Breast epithelium (tissue), 4 donors: ENCODE measurements around the gene MCAM. TPM values are rescaled to one million over a fixed set of nuclear protein-coding genes. Genes with fewer than 3 reads are reported as not detected.

Source experiments
- DNase-seq, 2 donors: peaks; one replicate each; pipeline ENCODE4 v3.0.0-alpha.2; 2019; ENCODE audit warnings: low spot score in 2 of 2
- H3K27ac ChIP-seq, 2 donors: fragments of 200-600 bp; sonication (generic) in 1 of 2; one replicate each; pipeline ENCODE4 v1.5.1; 2016 to 2019; ENCODE audit warnings: mild to moderate bottlenecking in 1 of 2
- H3K27me3 ChIP-seq, 2 donors: fragments of 200-600 bp; sonication (generic) in 1 of 2; one replicate each; pipeline versions ENCODE4 v1.5.1 to v1.6.0; 2017 to 2019; ENCODE audit warnings: control low read depth in 1 of 2, mild to moderate bottlenecking in 1 of 2
- H3K36me3 ChIP-seq: fragments of 200-600 bp; one replicate; pipeline ENCODE4 v1.5.1; 2019
- H3K4me1 ChIP-seq, 2 donors: fragments of 200-600 bp; sonication (generic); one replicate each; pipeline ENCODE4 v1.5.1; 2016 to 2019; ENCODE audit warnings: control low read depth in 1 of 2
- H3K4me3 ChIP-seq, 3 donors: fragments of 200-600 bp; sonication (generic); 1 replicate in 2 of 3; 2 replicates in 1 of 3; pipeline ENCODE4 v1.5.1; 2016 to 2019; ENCODE audit warnings: mild to moderate bottlenecking in 3 of 3, moderate library complexity in 2 of 3
- H3K9me3 ChIP-seq, 2 donors: fragments of 200-600 bp; sonication (generic) in 1 of 2; one replicate each; pipeline ENCODE4 v1.5.1; 2016 to 2019; ENCODE audit warnings: control low read depth in 1 of 2
- CTCF ChIP-seq, 3 donors: fragments of 450-650 bp; IDR thresholded peaks; one replicate each; pipeline ENCODE4 v1.5.1; 2016 to 2017; ENCODE audit warnings: antibody characterized with exemption in 3 of 3, mild to moderate bottlenecking in 3 of 3, moderate library complexity in 3 of 3
- POLR2A ChIP-seq: fragments of 450-650 bp; IDR thresholded peaks from one replicate; pipeline ENCODE4 v1.6.1; 2016; ENCODE audit warnings: antibody characterized with exemption, mild to moderate bottlenecking, moderate library complexity
- POLR2AphosphoS5 ChIP-seq, 3 donors: sonication (generic); formaldehyde crosslinking; IDR thresholded peaks; one replicate each; pipeline ENCODE4 v1.6.1; 2017; ENCODE audit warnings: antibody characterized with exemption in 3 of 3
- intact Hi-C: fragments of 100-400 bp; cut with DNase I; formaldehyde crosslinking; loops from one replicate; pipeline ENCODE4 v1.15.1; 2023; ENCODE audit warnings: low total_unique reads
- total RNA-seq, 3 donors: library from RNA; depleted of rRNA; stranded (reverse); fragments of >200 nt; gene quantifications; one replicate each; pipeline ENCODE4 v1.1.0, GENCODE V29; 2016

MCAM gene
- total RNA-seq, 3 donors from 2014 or later, result 170 to 1,725 (median 408) TPM

GRCh38 chr11:119350302-119350701 lies 33.4 kb upstream of the MCAM start:
- DNase-seq, result no peak
- Histone ChIP-seq H3K9me3 (no peaks in the 10 kb centered on the region), H3K36me3 (no peaks in the 10 kb centered on the region), H3K27ac (no peak overlapping the region), H3K4me1 (peaks cover 0 to 4% of the 10 kb centered on the region in 2 donors), H3K27me3 (no peaks in the 10 kb centered on the region), H3K4me3 (no peak overlapping the region)
- TF ChIP-seq CTCF (IDR thresholded peaks at IDR 0.05) (no peak), POLR2A (no peak), POLR2AphosphoS5 (IDR thresholded peaks at IDR 0.05) (no peak)
- intact Hi-C loops, result no loop called here

DNA sequence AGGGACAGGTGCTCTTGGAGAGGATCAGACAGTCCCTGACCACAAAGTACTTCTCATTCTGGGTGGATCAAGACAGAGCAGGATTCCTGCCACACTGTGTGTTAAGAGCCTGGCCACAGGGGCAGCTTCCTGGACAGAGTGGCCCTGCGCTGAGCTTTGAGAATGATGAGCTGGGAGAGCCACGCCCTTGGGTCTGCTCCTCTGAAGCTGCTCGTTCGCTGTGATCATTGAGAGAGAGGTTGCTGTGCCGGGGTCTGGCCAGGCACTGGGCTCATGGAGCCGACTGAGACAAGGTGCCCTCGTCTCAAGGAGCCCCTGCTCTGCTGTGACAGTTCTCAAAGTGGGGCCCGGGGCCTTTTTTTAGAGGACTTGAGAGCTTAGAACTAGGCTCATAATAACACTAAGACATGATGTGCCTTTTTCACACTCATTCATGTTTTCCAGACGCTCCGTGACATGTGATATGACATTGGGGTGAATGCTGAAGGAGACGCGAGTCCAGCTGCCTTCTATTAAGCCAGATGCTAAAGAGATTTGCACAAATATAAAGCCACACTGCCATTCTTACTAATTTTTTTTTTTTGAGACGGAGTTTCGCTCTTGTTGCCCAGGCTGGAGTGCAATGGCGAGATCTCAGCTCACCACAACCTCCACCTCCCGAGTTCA lies 31.1 kb upstream of the MCAM start:
- intact Hi-C loops, result no loop called here
- no peak for DNase-seq
- H3K36me3 ChIP-seq, result no peaks in the 10 kb centered on the region
- no peaks in the 10 kb centered on the region for H3K27me3 ChIP-seq
- peaks cover 0 to 4% of the 10 kb centered on the region in 2 donors for H3K4me1 ChIP-seq
- TF ChIP-seq POLR2A, result no peak
- no peak for TF ChIP-seq POLR2AphosphoS5 (IDR thresholded peaks at IDR 0.05)
- TF ChIP-seq CTCF (IDR thresholded peaks at IDR 0.05), result no peak
- no peak overlapping the region for H3K4me3 ChIP-seq
- no peaks in the 10 kb centered on the region for H3K9me3 ChIP-seq
- no peak overlapping the region for H3K27ac ChIP-seq

GRCh38 chr11:119347242-119347641 lies 30.3 kb upstream of the MCAM start:
- TF ChIP-seq POLR2A, result no peak
- no peak for TF ChIP-seq CTCF (IDR thresholded peaks at IDR 0.05)
- no peak for TF ChIP-seq POLR2AphosphoS5 (IDR thresholded peaks at IDR 0.05)
- no peak overlapping the region for H3K27ac ChIP-seq
- no peaks in the 10 kb centered on the region for H3K36me3 ChIP-seq
- no peaks in the 10 kb centered on the region for H3K9me3 ChIP-seq
- no peaks in the 10 kb centered on the region for H3K4me1 ChIP-seq
- no peak overlapping the region for H3K4me3 ChIP-seq
- no peaks in the 10 kb centered on the region for H3K27me3 ChIP-seq
- intact Hi-C loops, result no loop called here
- no peak for DNase-seq

GRCh38 chr11:119346605-119347004 lies 29.7 kb upstream of the MCAM start, which contains the start of gene MFRP:
TSS of gene MFRP (minus strand) at chr11:119346705. CDS start at chr11:119346513, 192 bp downstream.
- intact Hi-C loops, result no loop called here
- no peak within 1 kb of the TSS for H3K27ac ChIP-seq
- no peaks in the 10 kb centered on the region for H3K36me3 ChIP-seq
- H3K9me3 ChIP-seq, result no peaks in the 10 kb centered on the region
- no peaks in the 10 kb centered on the region for H3K4me1 ChIP-seq
- no peaks in the 10 kb centered on the region for H3K27me3 ChIP-seq
- no peak for DNase-seq
- no peak within 1 kb of the TSS for H3K4me3 ChIP-seq
- no peak for TF ChIP-seq CTCF (IDR thresholded peaks at IDR 0.05)
- no peak for TF ChIP-seq POLR2A
- TF ChIP-seq POLR2AphosphoS5 (IDR thresholded peaks at IDR 0.05), result no peak

DNA sequence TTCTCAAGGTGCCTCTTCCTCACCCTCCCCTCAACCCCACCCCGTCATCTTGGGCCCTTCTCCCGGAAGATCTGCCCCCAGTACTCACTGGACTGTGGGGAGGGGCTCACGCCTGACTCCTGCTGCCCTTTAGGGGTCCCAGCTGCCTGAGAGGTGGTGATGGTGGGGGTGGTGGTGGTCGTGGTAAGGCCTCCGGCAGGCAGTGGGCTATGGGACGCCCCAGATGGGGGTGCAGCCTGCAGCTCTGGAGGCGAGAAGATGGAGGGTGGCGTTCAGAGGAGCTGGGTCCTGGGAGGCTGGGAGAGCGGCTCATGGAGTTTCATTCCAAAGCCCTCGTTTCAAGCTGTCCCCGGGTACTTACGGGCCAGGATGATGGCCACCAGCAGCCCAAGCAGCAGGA lies 28.8 kb upstream of the MCAM start:
- no peaks in the 10 kb centered on the region for H3K9me3 ChIP-seq
- H3K27ac ChIP-seq, result no peak overlapping the region
- H3K4me1 ChIP-seq, result no peaks in the 10 kb centered on the region
- no peak overlapping the region for H3K4me3 ChIP-seq
- TF ChIP-seq POLR2A, result no peak
- TF ChIP-seq POLR2AphosphoS5 (IDR thresholded peaks at IDR 0.05), result no peak
- no peak for TF ChIP-seq CTCF (IDR thresholded peaks at IDR 0.05)
- DNase-seq, result no peak
- no peaks in the 10 kb centered on the region for H3K27me3 ChIP-seq
- intact Hi-C loops, result no loop called here
- H3K36me3 ChIP-seq, result no peaks in the 10 kb centered on the region
